ENCODE measurements around the gene NAP1L1. TPM values are rescaled to one million over a fixed set of nuclear protein-coding genes. Genes with fewer than 3 reads are reported as not detected.
A peak's percentile ranks its signal among the peaks of the same experiment; 100 is the strongest.

Gene NAP1L1
- total RNA-seq, 1 donor from 2014 or later, result 552 TPM

DNA sequence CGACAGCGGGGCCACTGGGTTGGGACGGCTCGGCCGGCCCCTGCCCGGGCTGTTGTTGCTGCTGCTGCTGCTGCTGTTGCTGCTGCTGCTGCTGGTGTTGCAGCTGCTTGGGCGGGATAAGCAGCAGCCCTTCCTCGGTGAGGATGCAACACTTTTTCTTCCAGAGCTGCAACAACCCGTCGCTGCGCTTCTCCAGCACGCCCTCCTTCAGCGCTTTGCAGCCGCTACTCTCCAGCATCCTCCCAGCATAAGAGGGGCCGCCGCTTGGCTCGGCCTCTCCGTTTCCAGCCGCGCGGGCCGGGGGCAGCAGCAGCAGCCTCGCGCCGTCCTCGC is 53.4 kb downstream of the NAP1L1 start:
- peak overlapping the region; percentile 90 for H3K27ac Mint-ChIP-seq (ENCODE audit: unreplicated experiment)
- H3K9me3 Mint-ChIP-seq (ENCODE audit: unreplicated experiment), result no peaks in the 10 kb centered on the region
- H3K4me3 Mint-ChIP-seq (ENCODE audit: unreplicated experiment), result peak overlapping the region; percentile 96
- peaks cover 16% of the 10 kb centered on the region for H3K36me3 Mint-ChIP-seq (ENCODE audit: unreplicated experiment)
- peaks cover 42% of the 10 kb centered on the region for H3K4me1 Mint-ChIP-seq (ENCODE audit: unreplicated experiment)
- H3K27me3 Mint-ChIP-seq (ENCODE audit: unreplicated experiment), result no peaks in the 10 kb centered on the region
- DNase-seq (ENCODE audit: extremely low spot score, unreplicated experiment), result no peak
- TF ChIP-seq CTCF (IDR thresholded peaks at IDR 0.05), result no peak

DNA sequence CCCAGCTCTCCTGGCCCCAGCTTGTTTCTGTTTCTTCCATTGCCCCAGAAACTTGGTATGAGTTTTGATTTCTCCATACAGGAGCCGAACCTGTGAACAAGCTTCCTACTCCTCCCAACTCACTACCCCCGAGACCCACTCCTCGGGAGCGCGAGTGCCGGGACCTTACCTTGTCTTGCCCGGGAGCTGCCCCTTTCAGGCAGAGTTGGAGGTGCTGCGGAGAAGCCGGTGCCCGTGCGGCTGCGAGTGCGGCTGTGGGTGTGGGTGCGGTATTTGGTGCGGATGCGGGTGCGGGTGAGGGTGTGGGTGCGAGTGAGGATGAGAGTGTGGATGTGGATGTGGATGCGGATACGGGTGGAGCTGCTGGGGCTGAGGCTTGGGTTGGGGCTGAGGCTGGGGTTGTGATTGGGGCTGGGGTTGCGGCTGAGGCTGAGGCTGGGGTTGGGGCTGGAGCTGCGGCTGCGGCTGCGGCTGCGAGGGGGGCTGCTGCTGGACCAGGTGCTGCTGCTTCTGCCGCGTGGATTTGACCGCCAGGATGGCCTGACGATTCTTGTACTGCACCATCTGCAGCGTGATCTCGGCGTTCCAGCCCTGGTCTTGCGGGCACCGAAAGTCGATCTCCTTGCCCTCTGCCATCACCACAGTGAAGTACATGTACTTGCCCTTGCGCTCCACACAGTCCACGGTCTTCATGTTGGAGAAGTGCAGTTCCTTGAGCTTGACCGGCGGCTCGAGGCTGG is 54.0 kb downstream of the NAP1L1 start:
- no peak for TF ChIP-seq CTCF (IDR thresholded peaks at IDR 0.05)
- no peak for DNase-seq (ENCODE audit: extremely low spot score, unreplicated experiment)
- Mint-ChIP-seq H3K4me3 (ENCODE audit: unreplicated experiment) (peak overlapping the region; percentile 96), H3K36me3 (ENCODE audit: unreplicated experiment) (peaks cover 16% of the 10 kb centered on the region), H3K27ac (ENCODE audit: unreplicated experiment) (peak overlapping the region; percentile 90), H3K9me3 (ENCODE audit: unreplicated experiment) (no peaks in the 10 kb centered on the region), H3K4me1 (ENCODE audit: unreplicated experiment) (peaks cover 48% of the 10 kb centered on the region), H3K27me3 (ENCODE audit: unreplicated experiment) (no peaks in the 10 kb centered on the region)

GRCh38 chr12:76029982-76030340 is 54.5 kb downstream of the NAP1L1 start:
- no peak for TF ChIP-seq CTCF (IDR thresholded peaks at IDR 0.05)
- Mint-ChIP-seq H3K27me3 (ENCODE audit: unreplicated experiment) (no peaks in the 10 kb centered on the region), H3K4me3 (ENCODE audit: unreplicated experiment) (peak overlapping the region; percentile 96), H3K9me3 (ENCODE audit: unreplicated experiment) (no peaks in the 10 kb centered on the region), H3K4me1 (ENCODE audit: unreplicated experiment) (peaks cover 53% of the 10 kb centered on the region), H3K36me3 (ENCODE audit: unreplicated experiment) (peaks cover 16% of the 10 kb centered on the region), H3K27ac (ENCODE audit: unreplicated experiment) (peak overlapping the region; percentile 90)
- DNase-seq (ENCODE audit: extremely low spot score, unreplicated experiment), result no peak

DNA sequence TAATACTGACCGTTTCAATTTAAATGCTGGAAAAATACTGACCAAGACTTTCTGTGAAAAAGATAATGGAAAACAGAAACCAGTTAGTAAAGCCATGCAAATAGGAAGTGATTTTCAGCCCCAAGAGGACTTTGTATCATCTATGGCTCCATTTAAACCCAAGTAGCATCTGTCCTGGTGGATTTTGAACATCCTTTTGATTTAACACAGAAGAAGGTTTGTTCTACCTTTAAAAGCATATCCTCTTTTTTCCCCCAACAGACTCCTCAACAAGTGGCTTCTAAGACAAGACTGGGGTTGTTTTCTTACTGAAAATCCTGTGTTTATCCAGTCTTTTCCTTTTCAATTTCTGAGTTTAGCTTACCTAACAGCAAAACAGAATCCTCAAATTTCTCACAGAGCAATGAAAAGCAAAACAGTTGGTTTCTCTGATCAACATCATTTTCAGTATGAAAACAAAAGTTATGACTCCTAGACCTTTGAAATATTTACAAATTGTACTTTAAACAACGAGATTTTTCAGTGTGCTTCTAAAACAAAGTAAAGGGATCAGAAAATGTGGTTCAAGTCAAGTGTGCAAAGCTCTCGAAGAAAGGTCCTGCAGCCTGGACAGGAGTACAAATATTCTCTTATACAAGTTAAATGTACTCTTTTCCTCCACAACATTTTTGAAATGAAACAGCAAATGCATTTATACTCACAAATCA is 55.8 kb downstream of the NAP1L1 start:
- TF ChIP-seq CTCF (IDR thresholded peaks at IDR 0.05), result no peak
- Mint-ChIP-seq H3K27me3 (ENCODE audit: unreplicated experiment) (no peaks in the 10 kb centered on the region), H3K36me3 (ENCODE audit: unreplicated experiment) (peaks cover 16% of the 10 kb centered on the region), H3K4me3 (ENCODE audit: unreplicated experiment) (peak overlapping the region; percentile 96), H3K4me1 (ENCODE audit: unreplicated experiment) (peaks cover 55% of the 10 kb centered on the region), H3K27ac (ENCODE audit: unreplicated experiment) (peak overlapping the region; percentile 90), H3K9me3 (ENCODE audit: unreplicated experiment) (no peaks in the 10 kb centered on the region)
- DNase-seq (ENCODE audit: extremely low spot score, unreplicated experiment), result no peak

- no peak for TF ChIP-seq CTCF (IDR thresholded peaks at IDR 0.05)
- peaks cover 16% of the 10 kb centered on the region for H3K36me3 Mint-ChIP-seq (ENCODE audit: unreplicated experiment)
- no peaks in the 10 kb centered on the region for H3K27me3 Mint-ChIP-seq (ENCODE audit: unreplicated experiment)
- no peak for DNase-seq (ENCODE audit: extremely low spot score, unreplicated experiment)
- H3K4me3 Mint-ChIP-seq (ENCODE audit: unreplicated experiment), result no peak overlapping the region
- peaks cover 43% of the 10 kb centered on the region for H3K4me1 Mint-ChIP-seq (ENCODE audit: unreplicated experiment)
- no peaks in the 10 kb centered on the region for H3K9me3 Mint-ChIP-seq (ENCODE audit: unreplicated experiment)
- peak overlapping the region; percentile 36 for H3K27ac Mint-ChIP-seq (ENCODE audit: unreplicated experiment)
Observed at GRCh38 chr12:76026643-76027063, 57.8 kb downstream of the NAP1L1 start.

All from osteocyte (in vitro differentiated cells).